OCI-LY1 (cell line): ENCODE measurements around the gene SPATA12.
A peak's percentile ranks its signal among the peaks of the same experiment; 100 is the strongest.

Experiments
- H2AFZ ChIP-seq: fragments of 200-600 bp; sonication (generic), shearing (Covaris generic); 2 replicates; pipeline ENCODE4 v1.6.0; 2014; ENCODE audit warnings: antibody characterized with exemption, mild to moderate bottlenecking, low read length
- H3F3A ChIP-seq: fragments of 200-600 bp; sonication (generic), shearing (Covaris generic); 2 replicates; pipeline ENCODE4 v1.6.0; 2014; ENCODE audit warnings: mild to moderate bottlenecking, antibody characterized with exemption, low read length, moderate library complexity; ENCODE audit not compliant: insufficient read depth
- H3K27ac ChIP-seq: fragments of 200-600 bp; sonication (generic); 2 replicates; pipeline ENCODE4 v1.5.1; 2014; ENCODE audit warnings: low read length, mixed run types, mild to moderate bottlenecking, low read depth; ENCODE audit not compliant: poor library complexity, severe bottlenecking
- H3K27me3 ChIP-seq: fragments of 200-600 bp; sonication (generic); 2 replicates; pipeline ENCODE4 v1.6.0; 2014; ENCODE audit warnings: antibody characterized with exemption, mild to moderate bottlenecking, low read length, moderate library complexity; ENCODE audit not compliant: insufficient read depth
- H3K36me3 ChIP-seq: fragments of 200-600 bp; sonication (generic); 2 replicates; pipeline ENCODE4 v1.6.1; 2014; ENCODE audit warnings: mild to moderate bottlenecking, antibody characterized with exemption, low read length, moderate library complexity, mixed read lengths; ENCODE audit not compliant: insufficient read depth
- H3K4me1 ChIP-seq: fragments of 200-600 bp; sonication (generic); 2 replicates; pipeline ENCODE4 v1.5.1; 2014; ENCODE audit warnings: mild to moderate bottlenecking, low read length, moderate library complexity; ENCODE audit not compliant: insufficient read depth, severe bottlenecking
- H3K4me2 ChIP-seq: fragments of 200-600 bp; sonication (generic), shearing (Covaris generic); 2 replicates; pipeline ENCODE4 v1.6.1; 2014; ENCODE audit warnings: low read length
- H3K4me3 ChIP-seq: fragments of 200-600 bp; sonication (generic); 2 replicates; pipeline ENCODE4 v1.5.1; 2014; ENCODE audit warnings: low read length, low read depth, mild to moderate bottlenecking, mixed read lengths; ENCODE audit not compliant: poor library complexity, severe bottlenecking
- H3K79me2 ChIP-seq: fragments of 200-600 bp; shearing (Covaris generic); 2 replicates; pipeline ENCODE4 v1.6.1; 2016; ENCODE audit warnings: mixed run types, low read length, mixed read lengths; ENCODE audit not compliant: insufficient read depth
- H3K9ac ChIP-seq: fragments of 200-600 bp; sonication (generic), shearing (Covaris generic); 2 replicates; pipeline ENCODE4 v1.6.1; 2014; ENCODE audit warnings: mild to moderate bottlenecking, low read length, mixed read lengths
- H3K9me2 ChIP-seq: fragments of 200-600 bp; sonication (generic), shearing (Covaris generic); 2 replicates; pipeline ENCODE4 v1.6.1; 2014; ENCODE audit warnings: low read depth, mild to moderate bottlenecking, low read length, mixed read lengths
- H3K9me3 ChIP-seq: fragments of 200-600 bp; shearing (Covaris generic); 2 replicates; pipeline ENCODE4 v1.6.1; 2014; ENCODE audit warnings: low read length, mixed read lengths
- H4K20me1 ChIP-seq: fragments of 200-600 bp; sonication (generic), shearing (Covaris generic); 2 replicates; pipeline ENCODE4 v1.6.0; 2016; ENCODE audit warnings: mild to moderate bottlenecking, low read length; ENCODE audit not compliant: insufficient read depth
- CTCF ChIP-seq: fragments of 200-600 bp; sonication (generic), shearing (Covaris generic); IDR thresholded peaks from 2 replicates; pipeline ENCODE4 v1.5.1; 2017; ENCODE audit warnings: mild to moderate bottlenecking, antibody characterized with exemption, low read length, moderate library complexity, mixed read lengths
- EZH2 ChIP-seq: fragments of 200-600 bp; sonication (generic), shearing (Covaris generic); IDR thresholded peaks from 2 replicates; pipeline ENCODE4 v1.8.0; 2017; ENCODE audit warnings: borderline replicate concordance, mixed run types, mild to moderate bottlenecking, antibody characterized with exemption, low read length, moderate library complexity, mixed read lengths

The SPATA12 gene

GRCh38 chr3:57060089-57060821, at the start of gene SPATA12:
Gene SPATA12 (plus strand): TSS chr3:57060664. CDS start chr3:57073695, 13,031 bp downstream.
- TF ChIP-seq CTCF (no peak), EZH2 (no peak)
- H3K9me2 ChIP-seq = no peaks in the 10 kb centered on the region
- H3K27ac ChIP-seq = peak within 1 kb of the TSS; percentile 69
- H3K4me2 ChIP-seq = peak within 1 kb of the TSS; percentile 38; the same call in 1 of the 2 replicates
- no peaks in the 10 kb centered on the region for H3K27me3 ChIP-seq
- H3K9ac ChIP-seq = peak within 1 kb of the TSS; percentile 25; the same call in 1 of the 2 replicates
- H2AFZ ChIP-seq = no peak within 1 kb of the TSS
- H3K36me3 ChIP-seq = no peaks in the 10 kb centered on the region
- no peaks in the 10 kb centered on the region for H3F3A ChIP-seq
- no peak within 1 kb of the TSS for H3K4me3 ChIP-seq
- H3K4me1 ChIP-seq = peaks cover 56% of the 10 kb centered on the region
- no peaks in the 10 kb centered on the region for H4K20me1 ChIP-seq
- no peaks in the 10 kb centered on the region for H3K9me3 ChIP-seq
- H3K79me2 ChIP-seq = no peaks in the 10 kb centered on the region

GRCh38 chr3:57011022-57011421, 49.4 kb upstream of the SPATA12 start:
- Histone ChIP-seq H3K9ac (no peak overlapping the region), H4K20me1 (no peaks in the 10 kb centered on the region), H2AFZ (no peak overlapping the region), H3K4me2 (no peak overlapping the region), H3K9me3 (no peaks in the 10 kb centered on the region), H3K9me2 (no peaks in the 10 kb centered on the region), H3F3A (no peaks in the 10 kb centered on the region), H3K79me2 (no peaks in the 10 kb centered on the region), H3K4me1 (peaks cover 72% of the 10 kb centered on the region), H3K36me3 (no peaks in the 10 kb centered on the region; the same call in 1 of the 2 replicates), H3K27me3 (no peaks in the 10 kb centered on the region), H3K4me3 (no peak overlapping the region), H3K27ac (peak overlapping the region; percentile 45)
- TF ChIP-seq EZH2 (no peak), CTCF (no peak)

GRCh38 chr3:57012847-57013246, 47.6 kb upstream of the SPATA12 start:
- Histone ChIP-seq H3K36me3 (no peaks in the 10 kb centered on the region; the same call in 1 of the 2 replicates), H3K27me3 (no peaks in the 10 kb centered on the region), H3K4me2 (no peak overlapping the region), H3K9me2 (no peaks in the 10 kb centered on the region), H3K9ac (no peak overlapping the region), H3K4me1 (peaks cover 73% of the 10 kb centered on the region), H3K27ac (no peak overlapping the region), H3K79me2 (no peaks in the 10 kb centered on the region), H3K4me3 (no peak overlapping the region), H3K9me3 (no peaks in the 10 kb centered on the region), H2AFZ (no peak overlapping the region), H3F3A (no peaks in the 10 kb centered on the region), H4K20me1 (no peaks in the 10 kb centered on the region)
- TF ChIP-seq CTCF = no peak
- TF ChIP-seq EZH2 = no peak
